ENCODE data around the gene TRIO.

The TRIO gene

GRCh38 chr5:14341571-14342230 is 198.6 kb downstream of the TRIO start:
- DNase-seq, result no peak

GRCh38 chr5:14342306-14342705 is 199.2 kb downstream of the TRIO start:
- DNase-seq, result no peak

GRCh38 chr5:14343376-14343775 is 200.2 kb downstream of the TRIO start:
- DNase-seq, result no peak

- DNase-seq, result no peak
Measured at GRCh38 chr5:14347522-14347921, 204.4 kb downstream of the TRIO start.

GRCh38 chr5:14348142-14348541 is 205.0 kb downstream of the TRIO start:
- no peak for DNase-seq

GRCh38 chr5:14349029-14349428 is 205.9 kb downstream of the TRIO start:
- DNase-seq, result no peak

GRCh38 chr5:14351086-14351661 is 208.0 kb downstream of the TRIO start:
- no peak for DNase-seq

GRCh38 chr5:14351845-14352712 is 208.9 kb downstream of the TRIO start:
- peak; percentile 38 for DNase-seq

- DNase-seq, result no peak
Measured at GRCh38 chr5:14353726-14354474, 210.8 kb downstream of the TRIO start.

GRCh38 chr5:14355391-14355790 is 212.2 kb downstream of the TRIO start:
- DNase-seq, result no peak

GRCh38 chr5:14356305-14356704 is 213.2 kb downstream of the TRIO start:
- no peak for DNase-seq

GRCh38 chr5:14357441-14357840 is 214.3 kb downstream of the TRIO start:
- DNase-seq, result no peak

- DNase-seq, result no peak
Measured at GRCh38 chr5:14357851-14358250, 214.7 kb downstream of the TRIO start.

- DNase-seq, result no peak
Measured at GRCh38 chr5:14358536-14358935, 215.4 kb downstream of the TRIO start.

GRCh38 chr5:14359069-14360043 is 216.2 kb downstream of the TRIO start:
- DNase-seq, result no peak

- no peak for DNase-seq
Measured at GRCh38 chr5:14362491-14362890, 219.3 kb downstream of the TRIO start.

- no peak for DNase-seq
Measured at GRCh38 chr5:14364096-14364495, 221.0 kb downstream of the TRIO start.

GRCh38 chr5:14364576-14365472 is 221.7 kb downstream of the TRIO start:
- no peak for DNase-seq

- no peak for DNase-seq
Measured at GRCh38 chr5:14365831-14366430, 222.8 kb downstream of the TRIO start.

- DNase-seq, result no peak
Measured at GRCh38 chr5:14366763-14367162, 223.6 kb downstream of the TRIO start.

GRCh38 chr5:14367364-14367763 is 224.2 kb downstream of the TRIO start:
- DNase-seq, result no peak

Data from KG1 (cell line).